Chondrocyte (in vitro differentiated cells): ENCODE measurements around the gene KCNQ5. TPM values are rescaled to one million over a fixed set of nuclear protein-coding genes. Genes with fewer than 3 reads are reported as not detected.

ENCODE experiments used
- DNase-seq: peaks from one replicate; pipeline ENCODE4 v3.0.0; 2021; ENCODE audit warnings: mixed read lengths, low spot score
- H3K27ac Mint-ChIP-seq: one replicate; pipeline ENCODE4 v1.8.0; 2021; ENCODE audit warnings: mild to moderate bottlenecking, moderate library complexity, mixed read lengths; ENCODE audit not compliant: unreplicated experiment
- H3K27me3 Mint-ChIP-seq: 2 replicates; pipeline ENCODE4 v1.8.0; 2021; ENCODE audit warnings: low read depth, mixed read lengths
- H3K36me3 Mint-ChIP-seq: 2 replicates; pipeline ENCODE4 v1.8.0; 2021; ENCODE audit warnings: low read depth, mixed read lengths
- H3K4me1 Mint-ChIP-seq: 2 replicates; pipeline ENCODE4 v1.8.0; 2021; ENCODE audit warnings: low read depth, mild to moderate bottlenecking, mixed read lengths
- H3K4me3 Mint-ChIP-seq: one replicate; pipeline ENCODE4 v1.8.0; 2021; ENCODE audit warnings: mild to moderate bottlenecking, moderate library complexity, mixed read lengths; ENCODE audit not compliant: unreplicated experiment
- H3K9me3 Mint-ChIP-seq: 2 replicates; pipeline ENCODE4 v1.8.0; 2021; ENCODE audit warnings: low read depth, mixed read lengths
- total RNA-seq: library from RNA; stranded (reverse); gene quantifications from 3 replicates; pipeline ENCODE4 v1.2.1, GENCODE V29; 2021
- TF ChIP-seq, protein P1 (sequence below): fragments of 200-600 bp; sonication (generic); IDR thresholded peaks from 2 replicates; pipeline ENCODE4 v1.5.0; 2021; ENCODE audit warnings: antibody characterized with exemption, mild to moderate bottlenecking, moderate library complexity

Gene KCNQ5
- total RNA-seq, 1 donor from 2014 or later: 4.1 TPM

DNA sequence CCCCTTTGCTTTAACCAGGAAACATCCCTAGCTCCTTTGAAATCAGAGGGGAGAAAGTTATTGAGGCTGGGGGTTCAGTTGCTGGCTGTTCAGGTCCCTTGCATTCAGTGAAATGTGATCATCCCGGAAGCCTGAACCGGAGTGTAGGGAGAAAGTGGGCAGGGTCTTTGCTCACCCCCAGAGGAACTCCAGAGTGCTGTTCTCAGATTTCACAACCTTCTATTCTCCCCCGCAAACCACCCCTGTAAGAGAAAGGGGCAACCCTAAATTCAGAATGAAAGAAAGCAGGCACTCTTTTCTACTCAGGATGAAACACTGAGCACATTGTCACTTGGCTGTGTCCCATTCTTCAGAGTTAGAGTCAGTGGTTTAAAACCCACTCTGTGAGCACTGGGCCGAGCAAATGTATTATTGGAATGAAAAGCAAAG, 463.6 kb downstream of the KCNQ5 start:
- Mint-ChIP-seq H3K27me3 (no peaks in the 10 kb centered on the region), H3K9me3 (no peaks in the 10 kb centered on the region), H3K36me3 (no peaks in the 10 kb centered on the region), H3K27ac (no peak overlapping the region), H3K4me3 (no peak overlapping the region), H3K4me1 (peaks cover 3% of the 10 kb centered on the region)
- TF ChIP-seq, protein P1, sequence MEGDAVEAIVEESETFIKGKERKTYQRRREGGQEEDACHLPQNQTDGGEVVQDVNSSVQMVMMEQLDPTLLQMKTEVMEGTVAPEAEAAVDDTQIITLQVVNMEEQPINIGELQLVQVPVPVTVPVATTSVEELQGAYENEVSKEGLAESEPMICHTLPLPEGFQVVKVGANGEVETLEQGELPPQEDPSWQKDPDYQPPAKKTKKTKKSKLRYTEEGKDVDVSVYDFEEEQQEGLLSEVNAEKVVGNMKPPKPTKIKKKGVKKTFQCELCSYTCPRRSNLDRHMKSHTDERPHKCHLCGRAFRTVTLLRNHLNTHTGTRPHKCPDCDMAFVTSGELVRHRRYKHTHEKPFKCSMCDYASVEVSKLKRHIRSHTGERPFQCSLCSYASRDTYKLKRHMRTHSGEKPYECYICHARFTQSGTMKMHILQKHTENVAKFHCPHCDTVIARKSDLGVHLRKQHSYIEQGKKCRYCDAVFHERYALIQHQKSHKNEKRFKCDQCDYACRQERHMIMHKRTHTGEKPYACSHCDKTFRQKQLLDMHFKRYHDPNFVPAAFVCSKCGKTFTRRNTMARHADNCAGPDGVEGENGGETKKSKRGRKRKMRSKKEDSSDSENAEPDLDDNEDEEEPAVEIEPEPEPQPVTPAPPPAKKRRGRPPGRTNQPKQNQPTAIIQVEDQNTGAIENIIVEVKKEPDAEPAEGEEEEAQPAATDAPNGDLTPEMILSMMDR: no peak
- no peak for DNase-seq

DNA sequence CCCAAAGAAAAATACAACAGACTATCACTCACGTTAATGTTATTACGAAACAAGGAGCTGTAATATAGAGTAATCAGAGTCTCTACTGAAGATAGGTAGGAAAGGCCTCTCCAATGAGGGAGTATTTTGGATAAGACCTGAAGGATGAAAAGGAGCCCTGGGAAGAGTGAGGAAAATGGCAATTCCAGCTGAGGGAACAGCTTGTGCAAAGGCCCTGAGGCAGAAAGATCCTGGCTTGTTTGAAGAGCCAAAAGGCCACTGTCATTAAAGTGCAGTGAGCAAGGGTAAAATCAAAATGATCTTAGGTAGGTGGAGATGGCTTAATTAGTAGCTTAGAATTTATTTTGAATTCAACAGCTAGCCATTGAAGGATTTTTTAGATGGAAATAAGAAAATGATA, 464.9 kb downstream of the KCNQ5 start:
- no peaks in the 10 kb centered on the region for H3K9me3 Mint-ChIP-seq
- no peak overlapping the region for H3K4me3 Mint-ChIP-seq
- TF ChIP-seq, protein P1: no peak
- no peaks in the 10 kb centered on the region for H3K27me3 Mint-ChIP-seq
- H3K36me3 Mint-ChIP-seq: no peaks in the 10 kb centered on the region
- DNase-seq: no peak
- H3K4me1 Mint-ChIP-seq: peaks cover 3% of the 10 kb centered on the region
- no peak overlapping the region for H3K27ac Mint-ChIP-seq

DNA sequence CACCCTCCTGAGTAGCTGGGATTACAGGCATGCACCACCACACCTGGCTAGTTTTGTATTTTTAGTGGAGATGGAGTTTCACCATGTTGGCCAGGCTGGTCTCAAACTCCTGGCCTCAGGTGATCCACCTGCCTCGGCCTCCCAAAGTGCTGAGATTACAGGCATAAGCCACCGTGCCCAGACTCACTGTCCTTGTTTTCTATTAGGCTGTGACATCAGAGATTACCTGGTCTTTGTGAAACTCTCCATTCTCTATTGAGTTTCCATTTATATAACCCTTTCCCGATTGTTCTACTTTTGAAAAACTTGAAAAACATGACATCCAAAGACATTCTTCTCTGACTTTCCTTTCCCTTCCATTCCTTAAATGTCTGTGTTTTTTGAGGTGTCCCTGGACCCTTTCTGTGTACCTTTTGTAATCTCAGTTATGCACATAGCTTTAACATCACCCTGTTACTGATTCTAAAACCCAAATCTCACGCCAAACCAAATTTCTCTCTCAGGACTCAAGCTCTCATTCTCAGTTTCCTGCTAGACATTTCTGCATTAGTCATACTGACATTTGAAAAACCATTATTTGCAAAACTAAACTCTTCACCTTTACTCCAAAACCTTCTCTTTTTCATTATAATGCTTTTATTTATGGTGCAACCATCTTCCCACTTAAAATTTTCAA, 466.4 kb downstream of the KCNQ5 start:
- Mint-ChIP-seq H3K27ac (no peak overlapping the region), H3K4me3 (no peak overlapping the region), H3K27me3 (no peaks in the 10 kb centered on the region), H3K9me3 (peaks cover under 1% of the 10 kb centered on the region), H3K4me1 (peaks cover 3% of the 10 kb centered on the region), H3K36me3 (peaks cover 4% of the 10 kb centered on the region)
- no peak for DNase-seq
- TF ChIP-seq, protein P1: no peak

DNA sequence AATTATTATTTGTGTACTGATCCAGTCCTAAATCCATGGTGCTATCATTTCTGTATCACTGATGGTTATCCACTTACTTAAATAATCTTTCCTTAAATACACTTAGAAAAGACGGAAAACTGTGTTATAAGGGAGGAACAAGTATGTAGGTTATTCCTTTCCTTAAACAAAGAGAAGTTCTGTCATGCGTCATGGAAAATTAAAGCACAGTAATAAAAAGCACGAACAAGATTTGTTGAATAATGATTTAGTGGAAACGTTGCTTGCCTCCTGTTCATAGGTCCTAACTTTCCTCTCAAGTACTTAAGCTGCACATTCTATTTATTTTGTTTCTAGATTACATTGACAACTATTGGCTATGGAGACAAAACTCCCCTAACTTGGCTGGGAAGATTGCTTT, 483.1 kb downstream of the KCNQ5 start:
- Mint-ChIP-seq H3K36me3 (peaks cover 5% of the 10 kb centered on the region), H3K27ac (no peak overlapping the region)

DNA sequence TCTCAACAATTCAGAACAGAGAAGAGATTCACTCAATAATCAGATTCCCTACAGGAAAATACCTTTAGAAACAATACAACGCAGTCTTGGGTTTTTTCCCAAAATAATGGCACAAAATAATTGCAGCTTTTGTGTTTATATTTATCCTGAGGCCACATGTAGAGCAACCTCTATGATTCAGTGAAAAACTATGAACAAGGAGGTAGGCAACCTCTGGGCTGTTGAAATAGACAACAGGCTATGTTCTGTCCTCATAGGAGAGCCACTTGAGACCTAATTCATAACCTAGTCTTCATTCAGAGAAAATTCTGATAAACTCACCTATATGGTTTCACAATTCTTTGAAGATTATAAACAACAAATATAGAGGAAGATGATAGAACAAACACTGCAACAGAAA, 485.2 kb downstream of the KCNQ5 start:
- Mint-ChIP-seq H3K27me3 (no peaks in the 10 kb centered on the region), H3K36me3 (no peaks in the 10 kb centered on the region), H3K9me3 (peaks cover 5% of the 10 kb centered on the region), H3K4me3 (no peak overlapping the region), H3K27ac (no peak overlapping the region), H3K4me1 (no peaks in the 10 kb centered on the region)
- TF ChIP-seq, protein P1: no peak
- DNase-seq: no peak

More for the DNA sequence above, 483.1 kb downstream of the KCNQ5 start:
- TF ChIP-seq, protein P1: no peak
- no peak overlapping the region for H3K4me3 Mint-ChIP-seq
- no peaks in the 10 kb centered on the region for H3K4me1 Mint-ChIP-seq
- DNase-seq: no peak
- peaks cover 4% of the 10 kb centered on the region for H3K27me3 Mint-ChIP-seq
- H3K9me3 Mint-ChIP-seq: peaks cover 13% of the 10 kb centered on the region
